Hematopoietic multipotent progenitor cell treated with erythropoietin and hydrocortisone succinate and interleukin-3 and kit ligand, for 17 days (in vitro differentiated cells): Measurements from ENCODE around the gene CFAP52.
"Not testable (repeated sequence)": the region's sequence is repeated elsewhere in the genome, so short reads cannot be mapped to it uniquely, and the experiment has no call there.

Experiments
- DNase-seq: peaks from one replicate; pipeline ENCODE4 v3.0.0-alpha.2; 2015; ENCODE audit warnings: low spot score

The CFAP52 gene, protein sequence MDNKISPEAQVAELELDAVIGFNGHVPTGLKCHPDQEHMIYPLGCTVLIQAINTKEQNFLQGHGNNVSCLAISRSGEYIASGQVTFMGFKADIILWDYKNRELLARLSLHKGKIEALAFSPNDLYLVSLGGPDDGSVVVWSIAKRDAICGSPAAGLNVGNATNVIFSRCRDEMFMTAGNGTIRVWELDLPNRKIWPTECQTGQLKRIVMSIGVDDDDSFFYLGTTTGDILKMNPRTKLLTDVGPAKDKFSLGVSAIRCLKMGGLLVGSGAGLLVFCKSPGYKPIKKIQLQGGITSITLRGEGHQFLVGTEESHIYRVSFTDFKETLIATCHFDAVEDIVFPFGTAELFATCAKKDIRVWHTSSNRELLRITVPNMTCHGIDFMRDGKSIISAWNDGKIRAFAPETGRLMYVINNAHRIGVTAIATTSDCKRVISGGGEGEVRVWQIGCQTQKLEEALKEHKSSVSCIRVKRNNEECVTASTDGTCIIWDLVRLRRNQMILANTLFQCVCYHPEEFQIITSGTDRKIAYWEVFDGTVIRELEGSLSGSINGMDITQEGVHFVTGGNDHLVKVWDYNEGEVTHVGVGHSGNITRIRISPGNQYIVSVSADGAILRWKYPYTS

DNA sequence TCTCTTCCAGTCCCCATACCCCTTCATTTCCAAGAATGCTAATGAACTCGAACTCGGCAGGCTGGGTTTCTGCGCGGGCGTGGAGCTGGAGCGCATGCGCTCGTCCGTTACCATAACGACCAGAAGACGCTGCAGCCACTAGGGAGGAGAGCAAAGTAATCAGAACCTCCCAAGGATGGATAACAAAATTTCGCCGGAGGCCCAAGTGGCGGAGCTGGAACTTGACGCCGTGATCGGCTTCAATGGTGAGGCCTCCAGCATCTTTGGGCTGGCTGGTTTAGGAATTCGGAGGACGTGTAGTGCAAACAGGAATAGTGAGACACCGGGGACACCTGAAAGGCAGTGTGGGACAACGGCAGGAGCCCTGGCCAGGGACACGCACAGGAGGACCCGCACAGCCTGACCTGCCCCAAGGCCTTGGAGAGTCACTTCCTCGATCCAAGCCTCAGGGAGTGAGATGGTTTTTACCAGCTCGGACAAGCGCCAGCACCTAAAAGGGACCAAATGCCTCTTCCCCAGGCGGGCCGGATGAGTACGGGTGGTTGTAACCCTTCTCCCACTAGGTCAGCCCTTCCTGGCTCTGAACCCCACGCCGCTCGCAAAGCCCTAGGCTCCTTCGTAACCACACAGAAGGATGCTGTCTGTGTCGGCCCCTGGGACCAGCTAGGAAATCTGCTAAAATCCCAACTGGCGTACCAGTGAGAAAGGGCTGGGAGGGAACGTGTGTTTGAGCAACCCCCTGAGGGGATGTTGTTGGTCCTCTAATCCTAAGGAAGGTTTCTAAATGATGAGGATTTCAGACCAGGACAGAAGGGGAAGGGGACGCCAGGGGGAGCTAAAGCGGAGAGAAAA, at the start of gene CFAP52:
CFAP52 (plus strand) TSS at position 122 of the 852 bp plus-strand sequence; CDS start at position 176, 54 bp downstream.
- peak; percentile 52 for DNase-seq

- DNase-seq = no peak
These were observed 48.7 kb upstream of the CFAP52 start for GRCh38 chr17:9527788-9528187.

GRCh38 chr17:9529033-9529700, 47.3 kb upstream of the CFAP52 start:
- no peak for DNase-seq

DNA sequence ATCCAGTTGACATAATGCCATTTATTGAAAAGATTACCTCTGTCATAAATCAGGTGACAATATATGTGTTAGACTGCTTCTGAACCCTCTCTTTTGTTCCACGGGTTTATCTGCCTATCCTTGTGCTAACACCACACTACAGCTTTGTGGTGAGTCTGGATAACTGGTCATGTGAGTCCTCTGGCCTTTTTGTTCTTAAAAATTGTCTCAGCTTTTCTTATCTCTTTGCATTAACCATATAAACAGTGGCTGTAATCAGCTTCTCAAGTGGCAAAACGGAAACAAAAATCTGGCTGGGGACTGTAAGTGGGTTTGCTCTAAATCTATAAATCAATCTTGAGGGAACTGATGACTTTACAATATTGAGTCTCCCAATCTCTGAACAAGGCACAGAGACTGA, 45.4 kb upstream of the CFAP52 start:
- no peak for DNase-seq

DNA sequence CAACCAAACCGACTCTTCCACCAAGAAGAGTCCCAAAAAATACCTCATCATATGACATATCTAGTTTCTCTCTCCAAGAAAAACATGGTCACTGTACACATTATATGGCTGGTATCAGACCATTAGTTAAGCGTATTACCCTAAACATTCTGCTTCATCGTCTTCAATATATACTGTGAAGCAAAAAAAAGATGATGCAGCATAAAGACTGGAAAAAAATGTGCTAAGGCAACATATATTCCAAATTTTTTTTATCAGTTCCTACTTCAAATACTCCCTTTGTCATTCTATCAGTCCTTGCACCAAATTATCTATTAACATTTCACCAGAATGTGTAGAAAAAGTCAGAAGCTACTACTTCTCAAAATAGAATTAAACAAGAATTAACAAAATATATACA, 43.7 kb upstream of the CFAP52 start:
- DNase-seq = no peak

DNA sequence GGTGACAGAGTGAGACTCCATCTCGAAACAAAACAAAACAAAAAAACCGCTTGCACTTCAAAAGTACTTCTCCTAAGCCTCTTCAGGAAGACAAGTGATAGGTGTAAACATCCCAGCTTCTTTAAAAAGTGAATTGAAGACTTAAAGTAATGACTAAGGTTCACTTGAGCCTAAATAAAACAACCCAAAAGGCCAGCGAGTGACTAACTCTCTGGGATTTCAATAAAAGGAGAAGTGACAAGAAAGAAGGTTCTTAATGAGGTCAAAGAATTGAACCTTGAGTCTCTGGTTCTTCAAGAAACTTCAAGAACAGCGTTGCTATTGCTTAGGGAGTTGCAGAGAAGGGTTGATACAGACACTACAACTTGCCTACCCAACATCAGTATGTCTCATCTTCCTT, 43.0 kb upstream of the CFAP52 start:
- DNase-seq = no peak

- DNase-seq = no peak
These were observed 40.4 kb upstream of the CFAP52 start for GRCh38 chr17:9536061-9536460.

GRCh38 chr17:9537177-9537776, 39.2 kb upstream of the CFAP52 start:
- DNase-seq = no peak

DNA sequence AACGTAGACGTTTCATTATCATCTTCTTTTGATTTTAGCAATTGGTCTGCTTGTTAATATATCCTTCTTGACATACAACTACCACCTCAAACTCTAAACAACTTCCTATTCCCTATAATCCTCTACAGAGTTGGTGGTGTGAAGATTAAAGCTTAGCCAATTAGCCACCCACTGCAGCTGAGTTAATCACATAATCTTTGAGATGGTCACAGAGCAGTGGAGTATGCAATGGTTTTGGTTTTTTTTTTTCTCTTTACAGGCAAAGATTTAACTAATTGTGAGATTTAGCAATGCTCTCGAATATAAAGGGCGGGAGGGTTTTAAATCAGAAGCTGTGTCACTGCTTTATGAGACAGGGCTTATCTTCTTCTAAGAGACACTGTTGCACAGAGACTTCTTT, 37.8 kb upstream of the CFAP52 start:
- DNase-seq = no peak

DNA sequence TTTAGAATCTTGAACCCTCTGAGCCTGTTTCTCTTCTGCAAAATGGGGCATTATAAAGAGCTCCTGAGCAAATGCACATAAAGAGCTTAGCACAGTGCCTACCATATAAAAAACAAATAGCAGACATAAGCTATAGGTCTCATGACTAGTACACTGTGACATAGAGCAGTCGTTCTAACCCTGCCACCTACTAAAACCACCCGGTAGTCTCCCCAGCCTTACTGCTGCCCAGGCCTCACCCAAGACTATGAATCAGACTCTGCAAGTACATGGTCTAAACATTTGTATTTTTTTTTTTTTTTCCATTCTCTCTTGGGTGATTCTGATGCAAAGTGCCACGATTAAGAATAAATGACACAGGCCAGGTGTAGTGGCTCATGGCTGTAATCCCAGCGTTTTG, 34.7 kb upstream of the CFAP52 start:
- DNase-seq = no peak

- no peak for DNase-seq
These were observed 32.2 kb upstream of the CFAP52 start for GRCh38 chr17:9544221-9544620.

GRCh38 chr17:9549215-9549614, 27.2 kb upstream of the CFAP52 start:
- DNase-seq = no peak

GRCh38 chr17:9553181-9553580, 23.3 kb upstream of the CFAP52 start:
- no peak for DNase-seq

GRCh38 chr17:9553596-9553995, 22.8 kb upstream of the CFAP52 start:
- DNase-seq = no peak

GRCh38 chr17:9554715-9555114, 21.7 kb upstream of the CFAP52 start:
- peak; percentile 26 for DNase-seq

DNA sequence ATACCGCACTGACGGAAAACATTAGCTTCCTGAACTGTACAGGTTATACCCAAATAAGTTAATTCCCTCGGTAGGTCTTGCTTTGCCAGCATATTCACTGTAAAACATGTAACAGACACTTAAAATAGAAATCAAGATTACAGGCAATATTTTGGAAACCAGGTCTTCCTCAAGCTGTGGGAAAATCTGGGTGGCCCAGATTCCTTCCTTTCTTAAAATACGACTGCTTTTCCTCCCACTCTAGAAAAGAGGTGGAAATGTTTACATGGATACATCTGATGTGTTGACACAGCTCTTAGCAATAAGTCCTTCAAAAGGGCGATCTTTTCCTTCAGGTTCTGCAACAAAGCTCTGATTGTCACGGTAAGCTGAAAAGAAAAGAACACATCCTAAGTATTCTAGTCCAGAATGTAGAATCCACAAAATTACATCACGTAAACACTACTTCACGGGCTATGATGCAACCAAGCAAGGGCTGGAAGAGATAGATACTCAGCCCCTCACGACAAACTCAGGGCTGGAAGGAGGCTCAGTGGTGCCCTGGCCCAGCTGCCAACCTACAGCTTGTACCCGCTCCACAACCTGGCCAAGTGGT, 19.2 kb upstream of the CFAP52 start:
- no peak for DNase-seq

DNA sequence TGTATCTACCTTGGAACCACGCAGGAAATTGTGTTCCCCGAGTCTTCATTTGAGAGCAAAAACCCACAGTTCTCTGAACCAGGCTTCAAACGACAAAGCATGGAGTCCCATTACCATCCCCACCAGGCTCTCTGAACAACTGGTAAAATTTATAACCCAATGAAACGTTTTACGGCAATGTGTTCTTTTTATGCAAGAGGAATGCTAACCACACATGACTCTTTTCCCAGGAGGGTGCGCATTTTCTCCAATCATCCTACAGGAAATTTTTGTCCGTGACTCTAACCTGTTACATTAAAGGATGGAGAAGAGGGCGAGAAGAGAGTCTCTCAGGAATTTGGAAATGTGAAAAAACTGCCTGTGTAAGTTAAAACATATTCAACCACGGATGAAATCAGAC, 18.6 kb upstream of the CFAP52 start:
- DNase-seq = no peak

DNA sequence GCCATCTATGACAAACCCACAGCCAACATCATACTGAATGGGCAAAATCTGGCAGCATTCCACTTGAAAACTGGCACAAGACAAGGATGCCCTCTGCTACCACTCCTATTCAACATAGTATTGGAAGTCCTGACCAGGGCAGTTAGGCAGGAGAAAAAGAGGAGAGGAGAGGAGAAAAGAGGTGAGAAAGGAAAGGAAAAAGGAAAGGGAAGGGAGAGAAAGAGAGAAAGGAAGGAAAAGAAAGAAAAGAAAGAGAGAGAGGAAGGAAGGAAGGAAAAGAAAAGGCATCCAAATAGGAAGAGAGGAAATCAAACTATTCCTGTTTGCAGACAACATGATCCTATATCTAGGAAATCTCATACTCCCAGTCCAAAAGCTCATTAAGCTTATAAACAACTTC, 12.3 kb upstream of the CFAP52 start:
- DNase-seq = no peak

DNA sequence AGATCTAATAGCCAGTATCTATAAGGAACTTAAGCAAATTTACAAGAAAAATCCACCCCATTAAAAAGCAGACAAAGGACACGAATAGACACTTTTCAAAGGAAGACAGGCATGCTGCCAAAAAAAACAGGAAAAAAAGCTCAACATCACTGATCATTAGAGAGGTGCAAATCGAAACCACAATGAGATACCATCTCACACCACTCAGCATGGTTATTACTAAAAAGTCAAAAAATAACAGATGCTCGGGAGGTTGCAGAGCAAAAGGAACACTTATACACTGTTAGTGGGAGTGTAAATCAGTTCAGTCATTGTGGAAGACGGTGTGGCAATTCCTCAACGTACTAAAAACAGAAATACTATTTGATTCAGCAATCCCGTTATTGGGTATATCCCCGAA, 10.4 kb upstream of the CFAP52 start:
- DNase-seq = no peak

- DNase-seq = not testable (repeated sequence)
These were observed 9.7 kb upstream of the CFAP52 start for GRCh38 chr17:9566739-9567138.

DNA sequence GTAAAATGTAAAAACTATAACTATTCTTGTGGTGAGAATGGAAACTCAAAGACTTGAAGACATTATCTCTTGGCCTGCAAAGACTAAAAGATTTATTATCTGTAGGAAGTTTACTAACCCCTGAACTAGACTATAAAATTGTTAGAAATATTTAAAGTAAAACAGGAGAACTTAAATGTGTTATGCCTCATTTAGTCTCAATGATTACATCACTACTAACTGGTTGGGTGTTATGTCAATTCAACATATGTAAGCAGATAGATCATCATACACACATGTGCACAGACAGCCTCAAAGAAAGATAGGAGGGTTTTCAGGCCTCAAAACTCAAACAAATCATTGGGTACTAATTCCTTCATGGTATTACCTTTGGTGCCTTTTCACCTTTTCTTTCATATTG, 8.4 kb upstream of the CFAP52 start:
- DNase-seq = no peak
